ENCODE data around the gene P2RX1.

P2RX1 gene

GRCh38 chr17:3914312-3914670 lies 2.0 kb downstream of the P2RX1 start:
- DNase-seq (ENCODE audit: extremely low read depth, insufficient read length) = peak; percentile 78
- H3K27me3 ChIP-seq (replicated peaks; ENCODE audit: control insufficient read depth, insufficient read depth, low read length) = no peaks in the 10 kb centered on the region
- no peaks in the 10 kb centered on the region for H3K36me3 ChIP-seq (ENCODE audit: control insufficient read depth, insufficient read depth, low read length)
- H3K4me3 ChIP-seq (replicated peaks; ENCODE audit: low read depth, low read length) = peak overlapping the region; percentile 44
- no peak for TF ChIP-seq CTCF (IDR thresholded peaks at IDR 0.05; ENCODE audit: insufficient read depth, low read length, poor library complexity, severe bottlenecking)

- TF ChIP-seq CTCF (IDR thresholded peaks at IDR 0.05; ENCODE audit: insufficient read depth, low read length, poor library complexity, severe bottlenecking) = peak; percentile 99
- Histone ChIP-seq H3K27me3 (replicated peaks; ENCODE audit: control insufficient read depth, insufficient read depth, low read length) (no peaks in the 10 kb centered on the region), H3K36me3 (ENCODE audit: control insufficient read depth, insufficient read depth, low read length) (no peaks in the 10 kb centered on the region), H3K4me3 (replicated peaks; ENCODE audit: low read depth, low read length) (peak overlapping the region; percentile 44)
- DNase-seq (ENCODE audit: extremely low read depth, insufficient read length) = peak; percentile 76
These were observed 2.5 kb downstream of the P2RX1 start for GRCh38 chr17:3913531-3914311.

GRCh38 chr17:3912827-3913226 lies 3.4 kb downstream of the P2RX1 start:
- Histone ChIP-seq H3K4me3 (replicated peaks; ENCODE audit: low read depth, low read length) (no peak overlapping the region), H3K36me3 (ENCODE audit: control insufficient read depth, insufficient read depth, low read length) (no peaks in the 10 kb centered on the region), H3K27me3 (replicated peaks; ENCODE audit: control insufficient read depth, insufficient read depth, low read length) (no peaks in the 10 kb centered on the region)
- no peak for TF ChIP-seq CTCF (IDR thresholded peaks at IDR 0.05; ENCODE audit: insufficient read depth, low read length, poor library complexity, severe bottlenecking)
- DNase-seq (ENCODE audit: extremely low read depth, insufficient read length) = no peak

- peak; percentile 93 for DNase-seq (ENCODE audit: extremely low read depth, insufficient read length)
- no peaks in the 10 kb centered on the region for H3K27me3 ChIP-seq (replicated peaks; ENCODE audit: control insufficient read depth, insufficient read depth, low read length)
- H3K4me3 ChIP-seq (replicated peaks; ENCODE audit: low read depth, low read length) = no peak overlapping the region
- H3K36me3 ChIP-seq (ENCODE audit: control insufficient read depth, insufficient read depth, low read length) = no peaks in the 10 kb centered on the region
- TF ChIP-seq CTCF (IDR thresholded peaks at IDR 0.05; ENCODE audit: insufficient read depth, low read length, poor library complexity, severe bottlenecking) = no peak
These were observed 4.8 kb downstream of the P2RX1 start for GRCh38 chr17:3911271-3912053.

GRCh38 chr17:3910420-3911270 lies 5.6 kb downstream of the P2RX1 start:
- Histone ChIP-seq H3K4me3 (replicated peaks; ENCODE audit: low read depth, low read length) (no peak overlapping the region), H3K36me3 (ENCODE audit: control insufficient read depth, insufficient read depth, low read length) (no peaks in the 10 kb centered on the region), H3K27me3 (replicated peaks; ENCODE audit: control insufficient read depth, insufficient read depth, low read length) (no peaks in the 10 kb centered on the region)
- TF ChIP-seq CTCF (IDR thresholded peaks at IDR 0.05; ENCODE audit: insufficient read depth, low read length, poor library complexity, severe bottlenecking) = no peak
- no peak for DNase-seq (ENCODE audit: extremely low read depth, insufficient read length)
